H1 (cell line): ENCODE data around the gene CCNA2.

ENCODE experiments used
- BRCA1 ChIP-seq: IDR thresholded peaks from 2 replicates; pipeline ENCODE4 v1.6.1; 2012; ENCODE audit warnings: low read depth, low read length, improper control_type of control experiment
- GTF2F1 ChIP-seq: IDR thresholded peaks from 2 replicates; pipeline ENCODE4 v1.6.1; 2012; ENCODE audit warnings: low read depth, low read length, improper control_type of control experiment, borderline replicate concordance
- JUN ChIP-seq: IDR thresholded peaks from 2 replicates; pipeline ENCODE4 v1.6.1; 2011; ENCODE audit warnings: low read depth, mild to moderate bottlenecking, improper control_type of control experiment, low read length
- PHF8 ChIP-seq: fragments of 200-600 bp; sonication (generic); conservative IDR thresholded peaks from 2 replicates; pipeline ENCODE4 v1.7.1; 2012; ENCODE audit warnings: low read depth, mild to moderate bottlenecking, inconsistent platforms, low read length, moderate library complexity
- RXRA ChIP-seq: IDR thresholded peaks from 2 replicates; pipeline ENCODE4 v1.6.1; 2011; ENCODE audit warnings: low read depth, mild to moderate bottlenecking, low read length, moderate library complexity; ENCODE audit not compliant: insufficient read depth
- SIN3A ChIP-seq, 2 experiments: IDR thresholded peaks in 1 of 2; conservative IDR thresholded peaks in 1 of 2; 2 replicates each; pipeline ENCODE4 v1.6.1; 2011 to 2012; ENCODE audit warnings: low read length in 2 of 2, improper control_type of control experiment in 1 of 2, low read depth in 1 of 2, mild to moderate bottlenecking in 1 of 2
- TBP ChIP-seq: IDR thresholded peaks from 2 replicates; pipeline ENCODE4 v1.6.1; 2011; ENCODE audit warnings: low read depth, low read length, improper control_type of control experiment
- TF ChIP-seq, protein P1 (sequence below), 3 experiments: IDR thresholded peaks; 1 replicate in 2 of 3; 2 replicates in 1 of 3; pipeline versions ENCODE4 v1.5.1 to v1.6.1; 2011; ENCODE audit warnings: low read length in 3 of 3, mild to moderate bottlenecking in 3 of 3, inconsistent platforms in 2 of 3, low read depth in 1 of 3, moderate library complexity in 1 of 3; ENCODE audit not compliant: insufficient read depth in 1 of 3; ENCODE audit errors: control extremely low read depth in 1 of 3

DNA sequence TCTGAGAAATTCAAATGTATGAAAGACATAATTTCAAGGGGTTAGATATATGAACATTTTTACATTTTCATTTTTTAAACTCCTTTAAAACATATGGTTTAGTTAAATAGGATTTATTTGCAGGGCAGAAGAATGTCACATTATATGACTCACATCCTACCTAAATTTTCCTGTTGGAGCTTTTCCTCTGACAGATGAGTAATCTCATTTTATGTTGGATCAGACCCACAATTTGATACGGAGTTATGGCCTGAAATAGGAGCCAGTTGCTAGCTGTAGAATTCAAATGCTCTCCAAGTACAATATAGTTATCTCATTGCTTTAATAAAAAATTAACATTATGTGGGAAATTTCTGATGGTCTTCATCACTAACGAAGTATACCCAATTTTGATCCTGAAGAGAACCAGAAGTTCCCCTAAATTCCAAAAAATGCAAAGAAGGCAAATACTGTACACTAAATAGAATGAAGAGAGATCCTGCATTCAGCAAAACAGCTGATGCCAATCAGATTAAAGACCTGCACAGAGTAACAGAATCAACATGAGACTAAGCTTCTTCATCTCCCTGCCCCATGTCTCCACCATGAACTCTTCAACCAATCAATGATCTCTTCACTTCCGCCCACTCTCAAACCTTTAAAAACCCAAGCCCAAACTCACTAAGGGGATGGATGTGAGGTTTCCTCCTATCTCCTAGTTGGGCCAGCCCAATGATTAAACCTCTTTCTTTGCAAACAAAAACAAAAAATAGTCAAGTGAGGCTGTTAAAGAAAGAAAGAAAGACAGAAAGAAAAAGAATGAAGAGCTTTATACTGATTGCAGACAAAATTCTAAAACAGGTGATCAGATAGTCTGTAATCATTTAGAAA, 33.5 kb downstream of the CCNA2 start:
- TF ChIP-seq, protein P1, sequence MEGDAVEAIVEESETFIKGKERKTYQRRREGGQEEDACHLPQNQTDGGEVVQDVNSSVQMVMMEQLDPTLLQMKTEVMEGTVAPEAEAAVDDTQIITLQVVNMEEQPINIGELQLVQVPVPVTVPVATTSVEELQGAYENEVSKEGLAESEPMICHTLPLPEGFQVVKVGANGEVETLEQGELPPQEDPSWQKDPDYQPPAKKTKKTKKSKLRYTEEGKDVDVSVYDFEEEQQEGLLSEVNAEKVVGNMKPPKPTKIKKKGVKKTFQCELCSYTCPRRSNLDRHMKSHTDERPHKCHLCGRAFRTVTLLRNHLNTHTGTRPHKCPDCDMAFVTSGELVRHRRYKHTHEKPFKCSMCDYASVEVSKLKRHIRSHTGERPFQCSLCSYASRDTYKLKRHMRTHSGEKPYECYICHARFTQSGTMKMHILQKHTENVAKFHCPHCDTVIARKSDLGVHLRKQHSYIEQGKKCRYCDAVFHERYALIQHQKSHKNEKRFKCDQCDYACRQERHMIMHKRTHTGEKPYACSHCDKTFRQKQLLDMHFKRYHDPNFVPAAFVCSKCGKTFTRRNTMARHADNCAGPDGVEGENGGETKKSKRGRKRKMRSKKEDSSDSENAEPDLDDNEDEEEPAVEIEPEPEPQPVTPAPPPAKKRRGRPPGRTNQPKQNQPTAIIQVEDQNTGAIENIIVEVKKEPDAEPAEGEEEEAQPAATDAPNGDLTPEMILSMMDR (IDR thresholded peaks at IDR 0.05; ENCODE audit: control extremely low read depth in 1 of 3, insufficient read depth in 1 of 3, low read depth in 1 of 3, low read length in 3 of 3): no peak
- no peak for TF ChIP-seq GTF2F1
- no peak for TF ChIP-seq SIN3A (conservative IDR thresholded peaks at IDR 0.05 in 1 of 2, IDR thresholded peaks at IDR 0.05 in 1 of 2; ENCODE audit: low read depth in 1 of 2, low read length in 2 of 2)
- no peak for TF ChIP-seq TBP
- TF ChIP-seq JUN: no peak
- no peak for TF ChIP-seq PHF8
- TF ChIP-seq BRCA1: no peak
- no peak for TF ChIP-seq RXRA
